Right hindlimb (tissue), 1 donor: ENCODE results near the gene HSP90AA1.
"Not testable (repeated sequence)": the region's sequence is repeated elsewhere in the genome, so short reads cannot be mapped to it uniquely, and the experiment has no call there.

ENCODE experiments used
- DNase-seq: peaks from one replicate; pipeline ENCODE4 v3.0.0-alpha.2; 2018

HSP90AA1 gene

DNA sequence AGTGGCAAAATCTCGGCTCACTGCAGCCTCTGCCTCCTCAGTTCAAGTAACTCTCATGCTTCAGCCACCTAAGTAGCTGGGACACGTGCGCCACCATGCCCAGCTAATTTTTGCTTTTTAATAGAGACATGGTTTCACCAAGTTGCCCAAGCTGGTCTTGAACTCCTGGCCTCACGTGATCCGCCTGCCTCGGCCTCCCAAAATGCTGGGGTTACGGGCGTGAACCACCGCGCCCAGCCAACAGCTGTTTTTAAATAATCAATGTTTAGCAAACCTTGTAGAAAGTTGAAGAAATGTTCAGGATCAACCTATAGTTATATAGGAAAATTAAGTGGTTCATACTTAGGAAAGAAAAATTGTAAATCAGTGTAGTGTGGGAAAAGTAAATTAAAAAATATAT is 6.0 kb upstream of the HSP90AA1 start:
- no peak for DNase-seq

DNA sequence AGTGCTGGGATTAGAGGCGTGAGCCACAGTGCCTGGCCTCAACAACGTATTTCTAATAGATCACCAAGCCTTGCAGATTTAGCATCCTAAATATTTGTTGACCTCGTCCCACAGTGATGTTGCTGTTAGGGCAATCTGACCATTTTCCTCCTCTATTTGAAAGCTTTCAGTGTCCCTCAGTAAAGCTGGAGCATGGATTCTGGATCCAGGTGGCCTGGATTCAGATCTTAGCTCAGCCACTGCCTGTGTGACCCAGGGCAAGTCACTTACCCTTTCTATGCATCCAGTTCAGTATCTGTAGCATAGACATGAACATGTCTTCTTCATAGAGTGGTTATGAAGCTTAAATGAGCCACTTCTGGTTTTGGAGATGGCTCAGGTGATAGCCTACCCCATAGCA is 3.9 kb upstream of the HSP90AA1 start:
- DNase-seq, result no peak

DNA sequence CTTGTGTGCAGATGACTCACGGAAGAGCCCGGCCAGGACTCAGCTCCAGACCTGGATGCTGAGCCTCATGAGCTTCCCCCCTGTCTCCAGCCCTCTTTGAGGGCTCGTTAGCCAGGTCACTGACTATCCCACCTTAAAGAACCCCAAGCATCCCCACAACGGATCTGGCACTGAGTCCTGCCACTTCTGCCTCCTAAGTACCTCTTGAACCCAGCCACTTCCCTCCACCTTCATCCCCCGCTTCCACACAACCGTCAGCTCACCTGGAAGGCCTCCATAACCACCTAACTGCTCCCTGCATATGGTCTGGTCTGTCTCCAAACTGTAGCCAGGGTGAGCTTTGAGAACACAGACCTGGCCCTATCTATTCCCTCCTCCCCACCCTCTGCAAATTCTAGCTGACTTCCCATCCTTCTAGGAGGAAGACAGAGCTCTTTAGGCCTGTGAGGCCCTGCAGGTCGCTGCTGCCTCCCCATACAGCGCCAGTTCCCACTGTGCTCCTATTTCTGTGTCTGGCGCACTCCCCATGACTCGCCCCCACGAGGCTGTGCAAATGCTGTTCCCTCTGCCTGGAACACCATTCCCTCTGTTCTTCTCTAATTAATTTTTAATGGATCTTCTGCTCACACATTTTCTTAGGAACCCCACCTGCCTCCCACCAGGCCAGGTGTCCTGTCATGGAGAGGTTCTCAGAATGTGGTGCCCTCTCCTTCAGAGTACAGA is 2.9 kb upstream of the HSP90AA1 start:
- no peak for DNase-seq

GRCh38 chr14:102088012-102088792 is 1.4 kb upstream of the HSP90AA1 start:
- peak; percentile 76 for DNase-seq

DNA sequence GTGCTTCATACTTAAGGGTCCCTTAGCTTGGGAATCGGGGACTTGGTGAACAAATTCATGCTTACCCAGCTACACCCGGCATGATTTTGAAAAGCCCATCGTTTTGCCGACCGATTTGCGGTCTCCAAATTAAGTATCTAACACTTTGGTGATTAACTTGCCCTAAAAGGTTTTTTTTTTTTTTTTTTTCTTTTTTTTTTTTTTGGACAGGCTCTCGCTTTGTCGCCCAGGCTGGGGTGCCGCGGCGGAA is 843 bp upstream of the HSP90AA1 start:
- no peak for DNase-seq

DNA sequence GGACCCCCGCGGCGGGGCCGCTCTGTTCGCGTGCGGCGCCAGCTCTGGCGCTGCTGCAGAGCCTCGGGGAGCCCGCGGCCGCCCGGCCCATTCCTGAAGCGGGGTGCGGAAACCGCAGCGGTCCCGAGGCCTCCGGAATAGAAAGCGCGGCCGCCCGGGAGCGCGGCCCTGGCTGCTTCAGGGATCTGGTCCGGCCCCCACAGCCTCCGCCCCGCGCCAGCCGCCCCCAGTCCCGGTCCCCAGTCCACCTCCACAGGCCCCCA is 204 bp downstream of the HSP90AA1 start:
- no peak for DNase-seq

DNA sequence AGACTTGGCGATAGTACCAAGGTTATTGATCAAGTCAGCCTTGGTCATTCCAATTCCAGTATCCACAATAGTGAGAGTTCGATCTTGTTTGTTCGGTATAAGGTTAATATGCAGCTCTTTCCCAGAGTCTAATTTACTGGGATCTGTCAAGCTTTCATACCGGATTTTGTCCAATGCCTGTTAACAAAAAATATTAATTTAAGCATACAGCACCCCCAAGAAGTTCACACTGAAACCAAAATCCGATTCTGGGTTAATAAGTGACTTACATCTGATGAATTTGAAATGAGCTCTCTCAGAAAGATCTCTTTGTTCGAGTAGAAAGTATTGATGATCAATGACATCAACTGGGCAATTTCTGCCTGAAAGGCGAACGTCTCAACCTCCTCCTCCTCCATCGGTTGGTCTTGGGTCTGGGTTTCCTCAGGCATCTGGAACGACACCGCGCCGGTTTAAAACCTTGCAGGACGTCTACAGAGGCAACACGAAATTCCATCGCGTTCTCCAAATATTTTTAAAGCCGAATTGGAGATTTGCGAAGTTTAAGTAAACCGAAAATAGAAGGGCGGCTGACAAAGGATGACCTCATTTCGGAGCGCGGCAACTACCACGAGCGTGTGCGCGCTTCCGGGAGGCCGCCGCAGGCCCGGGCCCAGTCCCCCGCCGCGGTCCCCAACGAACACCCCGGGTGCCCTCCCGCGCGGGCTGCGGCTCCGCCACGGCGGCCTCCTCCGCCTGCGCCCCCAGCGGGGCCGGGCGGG is 716 bp downstream of the HSP90AA1 start:
- peak; percentile 57 for DNase-seq

GRCh38 chr14:102085488-102085887 is 1.4 kb downstream of the HSP90AA1 start:
- DNase-seq, result no peak

DNA sequence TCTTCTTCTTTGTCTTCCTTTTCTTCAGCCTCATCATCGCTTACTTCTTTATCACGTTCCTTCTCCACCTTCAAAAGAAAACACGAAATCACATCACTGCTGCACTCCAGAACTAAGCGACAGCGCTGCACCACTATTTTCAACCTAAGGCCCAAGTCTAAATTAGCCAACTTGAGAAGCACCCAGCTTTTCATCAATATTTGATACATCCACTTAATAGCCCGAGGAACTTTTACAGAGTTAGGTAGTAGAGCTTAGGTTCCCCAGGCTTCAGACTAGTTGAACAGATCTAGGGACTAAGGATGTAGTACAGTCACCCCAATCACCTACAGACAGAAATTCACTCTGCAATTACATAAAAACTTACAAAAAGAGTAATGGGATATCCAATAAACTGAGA is 1.9 kb downstream of the HSP90AA1 start:
- no peak for DNase-seq

DNA sequence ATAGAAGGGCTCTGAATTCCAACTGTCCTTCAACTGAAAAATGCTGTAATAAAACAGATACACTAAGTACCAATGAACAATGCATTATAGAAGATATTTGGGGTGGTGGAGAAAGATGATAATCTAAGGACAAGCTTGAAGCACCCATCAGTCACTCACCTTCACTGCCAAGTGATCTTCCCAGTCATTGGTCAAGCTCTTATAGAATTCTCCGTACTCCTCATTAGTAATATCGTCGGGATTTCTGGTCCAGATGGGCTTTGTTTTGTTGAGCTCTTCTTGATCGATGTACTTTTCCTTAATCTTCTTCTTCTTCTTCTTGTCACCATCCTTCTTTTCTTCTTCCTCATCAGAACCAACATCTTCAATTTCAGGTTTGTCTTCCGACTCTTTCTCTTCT is 2.3 kb downstream of the HSP90AA1 start:
- not testable (repeated sequence) for DNase-seq

DNA sequence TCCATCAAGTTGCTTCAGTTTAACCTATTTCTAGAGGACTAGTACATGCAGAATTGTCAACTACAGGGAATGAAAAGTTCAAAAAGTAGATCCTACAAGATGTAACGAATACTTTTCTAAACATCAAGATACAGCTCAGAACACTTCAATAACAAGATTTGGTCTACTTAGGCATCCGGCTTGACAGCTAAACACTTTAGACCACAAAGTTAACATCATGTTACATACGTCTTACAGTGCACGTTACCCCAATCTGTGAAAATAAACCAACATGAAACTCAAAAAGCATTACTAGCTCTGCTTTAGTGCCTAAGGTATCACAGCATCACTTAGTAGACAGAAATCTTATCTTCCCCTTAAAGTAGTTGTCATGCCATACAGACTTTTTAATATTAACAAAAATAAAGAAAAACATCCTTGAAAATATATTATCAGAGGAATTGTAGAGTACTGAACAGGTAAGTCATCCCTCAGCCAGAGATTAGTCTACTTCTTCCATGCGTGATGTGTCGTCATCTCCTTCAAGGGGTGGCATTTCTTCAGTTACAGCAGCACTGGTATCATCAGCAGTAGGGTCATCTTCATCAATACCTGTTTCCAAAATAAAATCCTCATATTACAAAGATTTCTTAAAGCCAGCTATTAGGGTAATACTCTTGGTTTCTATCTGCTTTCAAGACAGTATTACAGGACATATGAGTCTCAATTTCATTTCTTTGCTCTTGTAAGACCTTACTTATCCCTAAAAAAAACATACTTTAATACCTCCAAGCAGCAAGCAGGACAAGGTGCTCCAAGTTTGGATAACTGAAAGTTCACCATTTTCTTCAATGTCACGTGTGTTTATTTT is 5.4 kb downstream of the HSP90AA1 start:
- DNase-seq, result no peak

- no peak for DNase-seq
These were observed 6.4 kb downstream of the HSP90AA1 start for GRCh38 chr14:102080183-102081080.

DNA sequence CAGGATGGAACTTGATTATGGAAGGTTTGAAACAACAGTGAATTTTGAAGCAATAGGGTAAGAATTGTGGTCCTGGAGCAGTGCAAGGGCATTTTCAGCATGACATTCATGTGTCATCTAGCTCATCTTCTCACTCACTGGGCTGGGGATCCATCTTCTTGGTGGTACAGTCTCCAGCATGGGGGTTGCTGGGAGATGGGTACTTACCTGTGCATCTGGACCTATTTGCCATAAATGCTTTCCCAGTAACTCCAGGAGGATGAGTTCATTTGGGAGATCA is 7.2 kb downstream of the HSP90AA1 start:
- DNase-seq, result no peak

- no peak for DNase-seq
These were observed 7.8 kb downstream of the HSP90AA1 start for GRCh38 chr14:102078831-102079699.

GRCh38 chr14:102078361-102078791 is 8.5 kb downstream of the HSP90AA1 start:
- not testable (repeated sequence) for DNase-seq

DNA sequence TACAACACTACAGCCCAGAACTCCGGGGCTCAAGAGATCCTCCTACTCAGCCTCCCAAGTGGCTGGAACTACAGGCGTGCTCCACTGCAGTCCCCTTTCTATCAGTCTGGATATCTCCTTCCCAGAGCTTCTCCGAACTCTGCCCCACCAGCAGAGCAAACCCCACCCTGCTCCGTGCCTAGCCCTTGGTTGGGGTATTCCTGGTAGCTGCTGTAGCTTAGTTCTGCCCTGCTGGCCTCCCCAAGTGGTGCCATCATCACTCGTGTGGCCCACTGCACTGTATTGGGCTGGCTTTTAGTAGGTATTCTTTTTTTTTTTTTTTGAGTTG is 9.5 kb downstream of the HSP90AA1 start:
- DNase-seq, result no peak

DNA sequence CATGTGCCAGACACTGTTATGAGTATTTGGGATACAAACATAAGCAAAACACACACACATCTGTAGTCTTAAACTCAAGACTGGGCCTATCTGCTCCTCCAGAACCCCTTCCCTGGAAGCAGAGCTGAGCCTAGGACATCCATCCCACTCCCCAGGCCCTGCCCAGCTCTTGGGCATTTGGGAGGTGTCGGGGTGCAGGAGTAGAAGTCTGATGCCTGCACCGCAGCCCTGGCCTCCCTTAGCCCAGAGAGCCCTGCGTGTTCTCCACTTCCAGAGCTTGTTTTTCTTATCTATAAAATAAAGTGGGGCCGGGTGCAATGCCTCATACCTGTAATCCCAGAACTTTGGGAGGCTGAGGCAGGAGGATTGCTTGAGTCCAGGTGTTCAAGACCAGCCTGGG is 11.7 kb downstream of the HSP90AA1 start:
- no peak for DNase-seq

GRCh38 chr14:102074415-102074964 is 12.4 kb downstream of the HSP90AA1 start:
- no peak for DNase-seq

DNA sequence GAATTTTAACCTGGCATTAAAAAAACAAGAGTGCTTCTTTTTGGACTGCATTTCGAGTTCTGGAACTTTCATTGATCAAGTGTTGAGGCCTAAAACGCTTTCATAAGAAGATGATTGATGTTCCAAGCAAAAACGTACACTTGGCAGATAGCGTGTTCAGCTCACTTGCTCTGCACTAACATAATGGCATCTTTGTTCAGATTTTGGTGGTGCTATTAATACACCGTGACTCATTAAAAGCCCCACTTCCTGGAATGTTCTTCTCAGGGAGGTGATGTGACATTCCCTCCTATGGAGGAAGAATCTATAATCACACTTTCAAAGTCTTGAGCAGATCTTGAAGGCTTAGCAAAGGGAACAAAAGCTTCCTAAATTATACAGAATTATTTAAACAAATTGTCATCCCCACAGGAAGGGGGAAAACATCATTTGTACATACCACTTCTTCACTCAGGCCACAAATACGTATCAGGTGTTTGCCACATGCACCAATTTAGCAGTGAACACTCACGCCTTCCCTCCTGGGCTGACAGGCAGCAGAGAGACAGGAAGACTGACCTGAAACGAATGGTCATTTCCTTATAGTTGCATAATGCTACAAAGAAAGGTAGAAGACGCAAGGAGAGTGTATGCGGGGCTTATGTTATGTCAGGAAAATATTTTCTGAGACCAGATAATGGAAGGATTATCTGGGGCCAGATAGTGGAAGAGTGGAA is 15.4 kb downstream of the HSP90AA1 start:
- DNase-seq, result no peak

DNA sequence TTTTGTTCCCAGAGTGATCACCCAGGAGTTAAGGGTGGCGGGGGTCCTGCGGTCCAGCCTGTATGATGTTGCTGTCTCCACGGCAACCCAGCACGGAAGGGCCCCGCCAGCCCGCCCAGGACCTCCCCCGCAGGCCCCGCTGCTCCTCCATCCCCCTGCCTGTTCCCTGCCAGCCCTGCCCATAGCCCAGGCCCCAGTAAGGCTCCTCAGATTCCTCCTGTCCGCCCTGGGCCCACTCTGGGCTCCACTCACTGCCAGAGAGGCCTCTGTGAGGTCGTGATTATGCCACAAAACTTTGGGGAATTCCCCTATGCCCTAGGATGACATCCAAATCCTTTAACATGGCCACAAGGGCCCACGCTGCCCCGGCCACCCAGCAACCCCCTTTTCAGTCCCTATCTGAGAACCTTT is 20.8 kb downstream of the HSP90AA1 start:
- DNase-seq, result no peak

DNA sequence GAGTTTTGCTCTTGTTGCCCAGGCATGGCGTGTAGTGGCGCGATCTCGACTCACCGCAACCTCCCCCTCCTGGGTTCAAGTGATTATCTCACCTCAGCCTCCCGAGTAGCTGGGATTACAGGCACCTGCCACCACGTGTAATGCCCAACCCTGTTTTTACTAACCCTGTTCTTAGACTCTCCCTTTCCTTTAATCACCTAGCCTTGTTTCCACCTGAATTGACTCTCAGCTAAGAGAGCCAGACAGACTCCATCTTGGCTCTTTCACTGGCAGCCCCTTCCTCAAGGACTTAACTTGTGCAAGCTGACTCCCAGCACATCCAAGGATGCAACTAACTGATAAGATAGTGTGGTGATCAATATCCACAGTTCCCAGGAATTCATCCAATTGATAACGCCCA is 22.3 kb downstream of the HSP90AA1 start:
- not testable (repeated sequence) for DNase-seq
